PC-9 (cell line): ENCODE data around the gene DYSF. TPM values are rescaled to one million over a fixed set of nuclear protein-coding genes. Genes with fewer than 3 reads are reported as not detected.

Experiments
- BruUV-seq: library from RNA; stranded (reverse); fragments of 400-500 nt; replicated peaks from 2 replicates; lab custom pipeline; 2021; lab: Mats Ljungman, UMichigan
- CTCF ChIA-PET: fragments of 300-600 bp; sonication (Branson Sonifier 250); formaldehyde crosslinking; loops from one replicate; lab custom pipeline; 2022; ENCODE audit warnings: antibody characterized with exemption; lab: Charles Lee
- POLR2A ChIA-PET: fragments of 300-600 bp; sonication (Branson Sonifier 250); formaldehyde crosslinking; loops from one replicate; lab custom pipeline; 2022; ENCODE audit warnings: antibody characterized with exemption; ENCODE audit not compliant: unreplicated experiment; lab: Charles Lee
- DNase-seq, 2 experiments: peaks; one replicate each; pipeline versions ENCODE4 v3.0.0 to v3.0.0-alpha.2; 2015 to 2022; ENCODE audit warnings: mixed read lengths in 1 of 2
- H2AFZ ChIP-seq: fragments of 200-600 bp; sonication (generic); 2 replicates; pipeline ENCODE4 v1.8.1; 2017; ENCODE audit warnings: antibody characterized with exemption
- H3F3A ChIP-seq: fragments of 200-600 bp; sonication (generic); 2 replicates; pipeline ENCODE4 v1.8.1; 2017; ENCODE audit warnings: antibody characterized with exemption, mild to moderate bottlenecking, low read depth; ENCODE audit not compliant: insufficient read depth
- H3K27ac ChIP-seq: fragments of 200-600 bp; sonication (generic); 2 replicates; pipeline ENCODE4 v1.6.1; 2016; ENCODE audit warnings: mixed run types
- H3K27me3 ChIP-seq: fragments of 200-600 bp; sonication (generic); 2 replicates; pipeline ENCODE4 v1.6.1; 2016; ENCODE audit warnings: low read depth, mixed run types; ENCODE audit not compliant: insufficient read depth
- H3K36me3 ChIP-seq: fragments of 200-600 bp; sonication (generic); 2 replicates; pipeline ENCODE4 v1.6.1; 2016; ENCODE audit warnings: low read depth, mixed run types
- H3K4me1 ChIP-seq: fragments of 200-600 bp; sonication (generic); replicated peaks from 2 replicates; pipeline ENCODE4 v1.6.1; 2016; ENCODE audit warnings: mixed run types; ENCODE audit not compliant: insufficient read depth
- H3K4me2 ChIP-seq: fragments of 200-600 bp; sonication (generic); 2 replicates; pipeline ENCODE4 v1.6.1; 2017; ENCODE audit warnings: mixed run types
- H3K4me3 ChIP-seq: fragments of 200-600 bp; sonication (generic); 2 replicates; pipeline ENCODE4 v1.6.1; 2016; ENCODE audit warnings: mixed run types
- H3K79me2 ChIP-seq: fragments of 200-600 bp; sonication (generic); 2 replicates; pipeline ENCODE4 v1.6.1; 2017; ENCODE audit warnings: low read depth, mixed run types
- H3K9me2 ChIP-seq: fragments of 200-600 bp; sonication (generic); 2 replicates; pipeline ENCODE4 v1.8.1; 2017; ENCODE audit warnings: mild to moderate bottlenecking; ENCODE audit not compliant: insufficient read depth
- H3K9me3 ChIP-seq: fragments of 200-600 bp; sonication (generic); 2 replicates; pipeline ENCODE4 v1.8.1; 2016; ENCODE audit warnings: low read depth; ENCODE audit not compliant: insufficient read depth
- H4K20me1 ChIP-seq: fragments of 200-600 bp; sonication (generic); 2 replicates; pipeline ENCODE4 v1.8.1; 2017; ENCODE audit not compliant: insufficient read depth
- CTCF ChIP-seq: fragments of 200-600 bp; sonication (generic); conservative IDR thresholded peaks from 2 replicates; pipeline ENCODE4 v1.6.1; 2017; ENCODE audit warnings: mixed run types, antibody characterized with exemption, mild to moderate bottlenecking, moderate library complexity
- EZH2 ChIP-seq: fragments of 200-600 bp; sonication (generic); IDR thresholded peaks from 2 replicates; pipeline ENCODE4 v1.8.0; 2017; ENCODE audit warnings: antibody characterized with exemption, low read depth
- intact Hi-C: fragments of 100-400 bp; cut with micrococcal nuclease; formaldehyde crosslinking; loops from one replicate; pipeline ENCODE4 v1.10.0; 2022; ENCODE audit not compliant: unreplicated experiment
- total RNA-seq: library from RNA; stranded (reverse); gene quantifications from 2 replicates; pipeline ENCODE4 v1.2.3, GENCODE V29; 2021

DYSF gene
- total RNA-seq, 1 experiment from 2014 or later: 12.2 TPM

GRCh38 chr2:71722286-71722685 is 268.9 kb downstream of the DYSF start:
- POLR2A ChIA-PET: no interaction called here
- intact Hi-C loops: no loop called here
- no TSS peak for BruUV-seq

GRCh38 chr2:71724793-71725192 is 271.4 kb downstream of the DYSF start:
- no peaks in the 10 kb centered on the region for H4K20me1 ChIP-seq
- H2AFZ ChIP-seq: no peak overlapping the region
- H3K27me3 ChIP-seq: no peaks in the 10 kb centered on the region
- no peaks in the 10 kb centered on the region for H3K36me3 ChIP-seq
- no peaks in the 10 kb centered on the region; the same call in 1 of the 2 replicates for H3K9me2 ChIP-seq
- DNase-seq: no peak
- intact Hi-C loops: no loop called here
- H3F3A ChIP-seq: peaks cover 8% of the 10 kb centered on the region; the same call in 1 of the 2 replicates
- CTCF ChIA-PET: no interaction called here
- H3K4me1 ChIP-seq: peaks cover 28% of the 10 kb centered on the region
- no peak overlapping the region for H3K4me3 ChIP-seq
- H3K27ac ChIP-seq: no peak overlapping the region
- no peaks in the 10 kb centered on the region for H3K79me2 ChIP-seq
- no peak overlapping the region for H3K4me2 ChIP-seq
- BruUV-seq: no TSS peak
- POLR2A ChIA-PET: no interaction called here
- TF ChIP-seq EZH2 (no peak), CTCF (no peak)
- peaks cover 26% of the 10 kb centered on the region for H3K9me3 ChIP-seq

More at GRCh38 chr2:71722286-71722685, 268.9 kb downstream of the DYSF start:
- Histone ChIP-seq H3K4me2 (no peak overlapping the region), H3K79me2 (no peaks in the 10 kb centered on the region), H3F3A (0 out of 2 replicates have a peak, but pooled peaks cover 3% of the 10 kb centered on the region), H3K4me3 (no peak overlapping the region), H3K9me2 (no peaks in the 10 kb centered on the region; the same call in 1 of the 2 replicates), H3K9me3 (peaks cover 26% of the 10 kb centered on the region), H2AFZ (no peak overlapping the region), H3K36me3 (no peaks in the 10 kb centered on the region), H3K4me1 (peaks cover 35% of the 10 kb centered on the region), H4K20me1 (no peaks in the 10 kb centered on the region), H3K27me3 (no peaks in the 10 kb centered on the region), H3K27ac (no peak overlapping the region)
- DNase-seq: no peak
- CTCF ChIA-PET: no interaction called here
- TF ChIP-seq EZH2 (no peak), CTCF (no peak)

GRCh38 chr2:71725836-71726235 is 272.5 kb downstream of the DYSF start:
- POLR2A ChIA-PET: no interaction called here
- Histone ChIP-seq H2AFZ (no peak overlapping the region), H3K9me3 (peaks cover 26% of the 10 kb centered on the region), H3F3A (peaks cover 8% of the 10 kb centered on the region; the same call in 1 of the 2 replicates), H3K4me3 (no peak overlapping the region), H3K27ac (no peak overlapping the region), H3K4me1 (peaks cover 19% of the 10 kb centered on the region), H3K4me2 (no peak overlapping the region), H3K27me3 (no peaks in the 10 kb centered on the region), H3K79me2 (no peaks in the 10 kb centered on the region), H3K36me3 (no peaks in the 10 kb centered on the region), H4K20me1 (no peaks in the 10 kb centered on the region), H3K9me2 (no peaks in the 10 kb centered on the region; the same call in 1 of the 2 replicates)
- no TSS peak for BruUV-seq
- no peak for TF ChIP-seq EZH2
- no peak for TF ChIP-seq CTCF
- intact Hi-C loops: no loop called here
- CTCF ChIA-PET: no interaction called here
- DNase-seq: no peak
